Retinal pigment epithelial cell (primary cell): Measurements from ENCODE around the gene IGF1.

Experiments used
- DNase-seq: peaks from one replicate; pipeline ENCODE4 v3.0.0-alpha.2; 2010; ENCODE audit warnings: low read depth
- H3K4me3 ChIP-seq: 2 replicates; pipeline ENCODE4 v1.5.1; 2011; ENCODE audit warnings: mild to moderate bottlenecking, low read length, control low read depth, moderate library complexity
- CTCF ChIP-seq: conservative IDR thresholded peaks from 2 replicates; pipeline ENCODE4 v1.5.1; 2011; ENCODE audit warnings: low read depth, low read length, control low read depth, inconsistent platforms

Gene IGF1

GRCh38 chr12:102419094-102419764, 61.1 kb downstream of the IGF1 start:
- TF ChIP-seq CTCF, result no peak
- no peak overlapping the region for H3K4me3 ChIP-seq
- DNase-seq, result no peak

- H3K4me3 ChIP-seq, result no peak overlapping the region
- DNase-seq, result no peak
- TF ChIP-seq CTCF, result no peak
Observed at GRCh38 chr12:102417055-102417454, 63.3 kb downstream of the IGF1 start.

DNA sequence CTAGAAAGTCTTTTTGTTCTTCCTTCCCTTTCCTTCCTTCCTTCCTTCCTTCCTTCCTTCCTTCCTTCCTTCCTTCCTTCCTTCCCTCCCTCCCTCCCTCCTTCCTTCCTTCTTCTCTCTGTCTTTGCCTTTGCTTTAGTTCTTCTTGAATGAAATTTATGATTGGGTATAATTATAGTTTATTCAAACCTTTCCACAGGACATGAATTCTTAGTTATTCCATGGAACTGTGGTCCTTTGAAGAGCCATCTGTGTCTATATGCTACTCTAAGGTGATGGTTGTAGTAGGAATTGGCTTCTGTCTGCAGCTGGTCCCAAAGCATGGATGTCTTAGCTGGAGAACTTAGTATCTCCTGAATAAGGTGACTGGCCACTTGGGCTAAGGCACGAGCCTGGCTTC, 64.8 kb downstream of the IGF1 start:
- TF ChIP-seq CTCF, result no peak
- DNase-seq, result no peak
- no peak overlapping the region for H3K4me3 ChIP-seq

DNA sequence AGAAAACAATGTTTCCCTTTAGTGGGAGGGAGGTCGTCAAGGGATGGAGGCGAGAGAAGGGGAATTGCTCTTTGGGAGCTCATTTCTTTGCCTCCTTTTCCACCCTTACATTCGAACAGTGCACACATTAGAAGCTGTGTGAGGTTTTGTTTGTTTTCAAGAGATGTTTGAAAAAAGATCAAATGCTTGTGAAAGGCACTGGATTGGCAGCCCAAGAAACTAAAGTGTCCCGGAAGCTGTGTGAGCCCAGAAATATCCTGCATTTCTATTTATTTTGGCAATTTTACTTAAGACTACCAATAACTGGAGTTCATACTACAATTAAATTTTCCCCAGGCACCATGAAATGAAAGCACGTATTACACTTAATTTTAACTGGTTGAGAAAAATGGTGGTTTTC, 67.0 kb downstream of the IGF1 start:
- DNase-seq, result no peak
- TF ChIP-seq CTCF, result no peak
- no peak overlapping the region for H3K4me3 ChIP-seq

DNA sequence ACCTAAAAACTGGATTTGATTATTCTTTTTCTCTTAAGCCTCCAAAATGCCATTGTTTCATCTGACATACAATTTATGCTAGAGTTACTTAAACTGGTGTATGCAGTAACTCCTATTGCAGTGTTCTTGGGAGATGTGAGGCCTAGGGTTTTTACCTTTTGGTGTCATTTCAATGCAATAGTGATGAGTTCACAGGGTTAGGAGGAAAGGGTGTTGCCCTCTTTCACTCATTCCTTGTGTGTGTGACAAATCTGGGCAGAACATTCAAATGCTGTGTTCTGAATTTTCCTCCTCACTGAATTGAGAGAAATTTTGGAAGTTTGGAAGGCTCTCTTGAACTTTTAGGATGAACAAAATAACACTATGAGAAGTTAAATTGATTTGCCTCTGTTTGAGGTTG, 69.9 kb downstream of the IGF1 start:
- no peak for DNase-seq
- no peak overlapping the region for H3K4me3 ChIP-seq
- no peak for TF ChIP-seq CTCF

DNA sequence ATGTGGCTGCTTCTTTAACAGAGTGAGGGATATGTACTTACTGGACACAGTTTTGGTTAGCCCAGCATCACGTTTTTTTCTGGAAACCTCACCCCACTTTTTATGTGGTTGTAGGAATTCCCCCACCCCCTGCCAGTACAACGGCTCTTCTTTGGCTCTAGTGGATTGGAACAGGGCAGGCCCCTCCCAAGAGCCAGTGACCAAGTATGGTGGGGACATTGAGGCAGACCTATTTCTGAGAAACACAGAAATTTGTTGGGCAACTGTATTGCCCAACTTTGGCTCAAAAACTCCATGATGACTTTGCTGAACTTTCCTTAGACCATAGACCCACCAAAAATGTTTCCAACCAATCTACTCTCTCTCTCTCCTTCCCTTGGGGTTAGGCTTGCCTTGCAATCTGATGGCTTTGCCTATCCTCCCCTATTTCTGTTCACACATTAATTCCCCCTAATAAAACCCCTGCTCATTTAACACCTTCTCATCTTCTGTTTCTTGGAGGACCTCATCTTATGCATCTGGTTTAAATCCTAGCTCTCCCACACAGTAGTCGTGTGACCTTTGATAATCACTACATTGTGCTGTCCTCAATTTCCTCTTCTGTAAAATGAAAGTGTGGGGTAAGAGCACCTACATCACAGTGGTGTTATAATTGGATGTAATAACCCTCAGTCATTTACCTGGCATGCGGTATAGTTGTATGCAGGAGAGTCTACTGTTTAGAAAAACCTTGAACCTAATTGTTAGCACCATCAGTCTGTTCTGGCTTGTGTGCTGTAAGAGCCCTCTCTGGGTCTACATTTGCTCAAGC, 71.7 kb downstream of the IGF1 start:
- no peak overlapping the region for H3K4me3 ChIP-seq
- DNase-seq, result no peak
- no peak for TF ChIP-seq CTCF
